K562 (cell line): Measurements from ENCODE around the gene RBP3. TPM values are rescaled to one million over a fixed set of nuclear protein-coding genes. Genes with fewer than 3 reads are reported as not detected.

Experiments
- ATF7 ChIP-seq: fragments of 450-650 bp; IDR thresholded peaks from 2 replicates; pipeline ENCODE4 v1.7.1; 2014; ENCODE audit warnings: mild to moderate bottlenecking, moderate library complexity
- BCOR ChIP-seq: fragments of 450-650 bp; IDR thresholded peaks from 2 replicates; pipeline ENCODE4 v1.6.1; 2016
- DIDO1 ChIP-seq: fragments of 450-650 bp; IDR thresholded peaks from 2 replicates; pipeline ENCODE4 v1.6.1; 2016; ENCODE audit warnings: low read depth, missing biosample characterization, missing genetic modification characterization
- HDAC2 ChIP-seq: fragments of 450-650 bp; IDR thresholded peaks from 2 replicates; pipeline ENCODE4 v1.6.1; 2016; ENCODE audit warnings: mild to moderate bottlenecking
- NFE2 ChIP-seq: IDR thresholded peaks from 2 replicates; pipeline ENCODE4 v1.6.1; 2014; ENCODE audit warnings: antibody characterized with exemption, low read depth
- NFIC ChIP-seq: fragments of 450-650 bp; IDR thresholded peaks from 2 replicates; pipeline ENCODE4 v1.6.1; 2017; ENCODE audit warnings: mild to moderate bottlenecking, inconsistent platforms
- SMAD4 ChIP-seq: fragments of 250-450 bp; sonication (Bioruptor Pico); conservative IDR thresholded peaks from 2 replicates; pipeline ENCODE4 v1.8.0; 2021; ENCODE audit warnings: inconsistent platforms, mild to moderate bottlenecking, moderate library complexity
- polyA plus RNA-seq, 8 experiments: library from polyadenylated mRNA; depleted of rRNA in 4 of 8; stranded (reverse) in 5 of 8; unstranded in 3 of 8; fragments of >200 nt; fragmentation: Nextera tagmentation in 2 of 8; fragmentation: Illumina TruSeq in 1 of 8; extraction: Ambion mirVana in 2 of 8; extraction: Trizol in 1 of 8; gene quantifications; 2 replicates each; pipeline versions ENCODE4 v1.2.1 to v1.2.3, GENCODE V29; 2011 to 2014; ENCODE audit warnings: inconsistent platforms in 1 of 8, missing spikeins in 1 of 8
- total RNA-seq, 7 experiments: library from RNA; depleted of rRNA in 6 of 7; stranded (reverse); fragments of >200 nt in 6 of 7; fragmentation: Illumina TruSeq in 2 of 7; extraction: Trizol in 2 of 7; gene quantifications; 2 replicates each; pipeline versions ENCODE4 v1.2.1 to v1.2.3, GENCODE V29; 2011 to 2021; ENCODE audit warnings: low replicate concordance in 1 of 7
- TF ChIP-seq, protein P1 (sequence below): fragments of 450-650 bp; IDR thresholded peaks from 2 replicates; pipeline ENCODE4 v1.6.1; 2016; ENCODE audit warnings: low read depth
- TF ChIP-seq, protein P2 (sequence below): fragments of 450-650 bp; IDR thresholded peaks from 2 replicates; pipeline ENCODE4 v1.6.1; 2018; ENCODE audit not compliant: partially characterized antibody

The RBP3 gene
- total and polyA plus RNA-seq, 9 of the 15 experiments (the other 6 are each of a cell fraction or from before 2014, with no cell fraction given) = not detected

DNA sequence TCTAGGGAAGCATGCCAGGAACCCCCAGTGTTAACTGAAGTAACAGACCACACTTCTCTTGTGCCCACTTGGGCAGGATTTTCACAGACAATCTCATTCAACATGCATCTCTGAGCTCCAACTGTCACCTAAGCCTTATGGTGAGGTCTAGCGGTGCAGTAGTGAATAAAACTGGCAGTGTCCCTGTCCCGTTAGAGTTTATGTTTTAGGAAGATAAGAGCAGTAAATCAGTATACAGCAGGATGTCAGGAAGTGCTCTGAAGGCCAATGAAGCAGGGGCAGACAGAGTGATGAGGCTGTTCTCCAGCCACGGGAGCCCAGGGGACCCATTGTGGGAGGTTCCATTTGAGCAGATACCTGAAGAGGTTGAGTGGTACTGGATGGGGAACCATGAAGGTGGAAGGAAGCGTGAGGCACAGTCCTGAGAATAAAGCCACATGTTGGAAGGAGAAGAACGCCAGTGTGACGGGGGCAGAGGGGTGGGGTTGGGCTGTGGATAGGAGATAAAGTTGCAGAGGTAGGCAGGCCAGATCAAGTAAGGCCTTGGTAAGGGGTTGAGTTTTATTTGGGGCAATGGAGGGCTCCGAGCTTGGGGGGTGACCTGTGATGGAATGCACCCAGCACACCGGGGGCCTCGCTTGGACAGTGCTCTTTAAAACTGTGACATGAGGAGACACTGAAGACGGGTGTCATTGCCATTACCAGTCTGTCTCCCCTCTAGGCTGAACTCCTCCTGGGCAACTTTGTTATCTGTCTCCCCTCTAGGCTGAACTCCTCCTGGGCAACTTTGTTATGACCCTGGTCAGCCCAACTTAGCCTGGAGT is 41.6 kb upstream of the RBP3 start (continued):
- TF ChIP-seq, protein P1, sequence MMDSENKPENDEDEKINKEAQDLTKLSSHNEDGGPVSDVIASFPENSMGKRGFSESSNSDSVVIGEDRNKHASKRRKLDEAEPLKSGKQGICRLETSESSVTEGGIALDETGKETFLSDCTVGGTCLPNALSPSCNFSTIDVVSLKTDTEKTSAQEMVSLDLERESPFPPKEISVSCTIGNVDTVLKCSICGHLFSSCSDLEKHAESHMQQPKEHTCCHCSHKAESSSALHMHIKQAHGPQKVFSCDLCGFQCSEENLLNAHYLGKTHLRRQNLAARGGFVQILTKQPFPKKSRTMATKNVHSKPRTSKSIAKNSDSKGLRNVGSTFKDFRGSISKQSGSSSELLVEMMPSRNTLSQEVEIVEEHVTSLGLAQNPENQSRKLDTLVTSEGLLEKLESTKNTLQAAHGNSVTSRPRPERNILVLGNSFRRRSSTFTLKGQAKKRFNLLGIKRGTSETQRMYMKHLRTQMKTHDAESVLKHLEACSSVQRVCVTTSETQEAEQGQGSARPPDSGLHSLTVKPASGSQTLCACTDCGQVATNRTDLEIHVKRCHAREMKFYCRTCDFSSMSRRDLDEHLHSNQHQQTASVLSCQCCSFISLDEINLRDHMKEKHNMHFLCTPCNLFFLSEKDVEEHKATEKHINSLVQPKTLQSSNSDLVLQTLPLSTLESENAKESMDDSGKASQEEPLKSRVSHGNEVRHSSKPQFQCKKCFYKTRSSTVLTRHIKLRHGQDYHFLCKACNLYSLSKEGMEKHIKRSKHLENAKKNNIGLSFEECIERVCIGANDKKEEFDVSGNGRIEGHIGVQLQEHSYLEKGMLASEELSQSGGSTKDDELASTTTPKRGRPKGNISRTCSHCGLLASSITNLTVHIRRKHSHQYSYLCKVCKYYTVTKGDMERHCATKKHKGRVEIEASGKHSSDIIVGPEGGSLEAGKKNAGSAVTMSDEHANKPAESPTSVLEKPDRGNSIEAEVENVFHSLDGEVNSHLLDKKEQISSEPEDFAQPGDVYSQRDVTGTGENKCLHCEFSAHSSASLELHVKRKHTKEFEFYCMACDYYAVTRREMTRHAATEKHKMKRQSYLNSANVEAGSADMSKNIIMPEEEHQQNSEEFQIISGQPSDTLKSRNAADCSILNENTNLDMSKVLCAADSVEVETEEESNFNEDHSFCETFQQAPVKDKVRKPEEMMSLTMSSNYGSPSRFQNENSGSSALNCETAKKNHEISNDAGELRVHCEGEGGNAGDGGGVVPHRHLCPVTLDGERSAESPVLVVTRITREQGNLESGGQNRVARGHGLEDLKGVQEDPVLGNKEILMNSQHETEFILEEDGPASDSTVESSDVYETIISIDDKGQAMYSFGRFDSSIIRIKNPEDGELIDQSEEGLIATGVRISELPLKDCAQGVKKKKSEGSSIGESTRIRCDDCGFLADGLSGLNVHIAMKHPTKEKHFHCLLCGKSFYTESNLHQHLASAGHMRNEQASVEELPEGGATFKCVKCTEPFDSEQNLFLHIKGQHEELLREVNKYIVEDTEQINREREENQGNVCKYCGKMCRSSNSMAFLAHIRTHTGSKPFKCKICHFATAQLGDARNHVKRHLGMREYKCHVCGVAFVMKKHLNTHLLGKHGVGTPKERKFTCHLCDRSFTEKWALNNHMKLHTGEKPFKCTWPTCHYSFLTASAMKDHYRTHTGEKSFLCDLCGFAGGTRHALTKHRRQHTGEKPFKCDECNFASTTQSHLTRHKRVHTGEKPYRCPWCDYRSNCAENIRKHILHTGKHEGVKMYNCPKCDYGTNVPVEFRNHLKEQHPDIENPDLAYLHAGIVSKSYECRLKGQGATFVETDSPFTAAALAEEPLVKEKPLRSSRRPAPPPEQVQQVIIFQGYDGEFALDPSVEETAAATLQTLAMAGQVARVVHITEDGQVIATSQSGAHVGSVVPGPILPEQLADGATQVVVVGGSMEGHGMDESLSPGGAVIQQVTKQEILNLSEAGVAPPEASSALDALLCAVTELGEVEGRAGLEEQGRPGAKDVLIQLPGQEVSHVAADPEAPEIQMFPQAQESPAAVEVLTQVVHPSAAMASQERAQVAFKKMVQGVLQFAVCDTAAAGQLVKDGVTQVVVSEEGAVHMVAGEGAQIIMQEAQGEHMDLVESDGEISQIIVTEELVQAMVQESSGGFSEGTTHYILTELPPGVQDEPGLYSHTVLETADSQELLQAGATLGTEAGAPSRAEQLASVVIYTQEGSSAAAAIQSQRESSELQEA = peak; percentile 48; the same call in 1 of the 2 replicates
- TF ChIP-seq NFE2 (peak; percentile 5; the same call in 1 of the 2 replicates), BCOR (peak; percentile 42; the same call in 1 of the 2 replicates), ATF7 (0 out of 2 replicates have a peak, but pooled peaks have one; percentile 41), DIDO1 (no peak), SMAD4 (peak; percentile 30; the same call in 1 of the 2 replicates), NFIC (peak; percentile 54), HDAC2 (peak; percentile 88)
- TF ChIP-seq, protein P2, sequence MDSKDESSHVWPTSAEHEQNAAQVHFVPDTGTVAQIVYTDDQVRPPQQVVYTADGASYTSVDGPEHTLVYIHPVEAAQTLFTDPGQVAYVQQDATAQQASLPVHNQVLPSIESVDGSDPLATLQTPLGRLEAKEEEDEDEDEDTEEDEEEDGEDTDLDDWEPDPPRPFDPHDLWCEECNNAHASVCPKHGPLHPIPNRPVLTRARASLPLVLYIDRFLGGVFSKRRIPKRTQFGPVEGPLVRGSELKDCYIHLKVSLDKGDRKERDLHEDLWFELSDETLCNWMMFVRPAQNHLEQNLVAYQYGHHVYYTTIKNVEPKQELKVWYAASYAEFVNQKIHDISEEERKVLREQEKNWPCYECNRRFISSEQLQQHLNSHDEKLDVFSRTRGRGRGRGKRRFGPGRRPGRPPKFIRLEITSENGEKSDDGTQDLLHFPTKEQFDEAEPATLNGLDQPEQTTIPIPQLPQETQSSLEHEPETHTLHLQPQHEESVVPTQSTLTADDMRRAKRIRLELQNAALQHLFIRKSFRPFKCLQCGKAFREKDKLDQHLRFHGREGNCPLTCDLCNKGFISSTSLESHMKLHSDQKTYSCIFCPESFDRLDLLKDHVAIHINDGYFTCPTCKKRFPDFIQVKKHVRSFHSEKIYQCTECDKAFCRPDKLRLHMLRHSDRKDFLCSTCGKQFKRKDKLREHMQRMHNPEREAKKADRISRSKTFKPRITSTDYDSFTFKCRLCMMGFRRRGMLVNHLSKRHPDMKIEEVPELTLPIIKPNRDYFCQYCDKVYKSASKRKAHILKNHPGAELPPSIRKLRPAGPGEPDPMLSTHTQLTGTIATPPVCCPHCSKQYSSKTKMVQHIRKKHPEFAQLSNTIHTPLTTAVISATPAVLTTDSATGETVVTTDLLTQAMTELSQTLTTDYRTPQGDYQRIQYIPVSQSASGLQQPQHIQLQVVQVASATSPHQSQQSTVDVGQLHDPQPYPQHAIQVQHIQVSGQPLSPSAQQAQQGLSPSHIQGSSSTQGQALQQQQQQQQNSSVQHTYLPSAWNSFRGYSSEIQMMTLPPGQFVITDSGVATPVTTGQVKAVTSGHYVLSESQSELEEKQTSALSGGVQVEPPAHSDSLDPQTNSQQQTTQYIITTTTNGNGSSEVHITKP = peak; percentile 89
